ENCODE data around the gene CCDC3. TPM values are rescaled to one million over a fixed set of nuclear protein-coding genes. Genes with fewer than 3 reads are reported as not detected.

The CCDC3 gene
- total RNA-seq, result 7.5 and 21.1 TPM in 2 replicates

DNA sequence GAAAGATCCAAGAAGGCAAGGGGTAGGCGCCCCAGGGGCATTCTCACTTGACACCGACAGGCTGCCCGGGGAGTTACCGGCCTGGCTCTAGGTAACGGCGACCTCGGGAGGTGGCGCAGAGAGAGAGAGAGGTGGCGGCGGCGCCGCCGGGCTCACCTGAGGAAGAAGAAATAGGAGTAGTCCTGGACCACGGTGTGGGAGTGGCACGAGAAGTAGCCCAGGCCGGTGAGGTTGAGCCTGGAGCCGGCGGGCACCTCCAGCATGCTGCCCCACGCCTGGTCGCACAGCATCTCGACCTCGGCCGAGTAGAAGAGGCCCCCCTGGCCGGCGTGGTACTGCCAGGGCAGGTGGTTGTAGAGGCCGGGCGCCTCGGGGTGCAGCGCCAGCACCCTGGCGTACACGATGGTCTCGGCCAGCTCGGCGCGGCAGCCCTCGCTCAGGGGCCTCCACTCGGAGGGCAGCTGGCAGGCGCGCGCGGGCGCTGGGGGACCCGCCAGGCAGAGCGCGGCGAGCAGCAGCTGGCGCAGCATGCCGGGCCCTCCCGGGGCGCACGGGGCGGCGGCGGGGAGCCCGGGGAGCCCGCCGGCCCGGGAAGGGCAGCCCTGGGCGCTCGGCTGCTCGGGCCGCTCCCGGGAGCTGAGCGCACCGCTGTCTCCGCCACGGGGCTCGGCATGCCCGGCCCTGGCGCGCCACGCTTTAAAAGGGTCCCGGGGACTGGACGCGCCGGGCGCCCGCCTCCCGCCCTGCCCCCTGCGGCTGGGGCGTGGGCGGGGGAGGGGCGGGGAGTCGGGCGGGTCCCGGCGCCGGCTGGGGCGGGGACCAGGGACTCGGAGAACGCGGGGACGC, at the start of gene CCDC3:
Gene CCDC3, minus strand, starts transcription at position 673 of the 846 bp plus-strand sequence. Its CDS starts 143 bp downstream, at position 530.

Other genes with a start within 250 kb of the CCDC3 start
- 125 and 160 TPM in 2 replicates for gene OPTN, start 98.5 kb upstream of the CCDC3 start, total RNA-seq
- 5.2 and 14.3 TPM in 2 replicates for gene MCM10, start 159.8 kb upstream of the CCDC3 start, total RNA-seq
- gene UCMA, start 232.7 kb upstream of the CCDC3 start, total RNA-seq, result not detected in 2 replicates

Data from aortic smooth muscle cell (primary cell).